ENCODE measurements around the gene NT5C2. TPM values are rescaled to one million over a fixed set of nuclear protein-coding genes. Genes with fewer than 3 reads are reported as not detected.
A peak's percentile ranks its signal among the peaks of the same experiment; 100 is the strongest.

NT5C2 gene
- total and polyA plus RNA-seq, 2 donors (not counting 3 experiments of a cell fraction or from before 2014, with no cell fraction given), result 47.2 to 69.9 TPM

DNA sequence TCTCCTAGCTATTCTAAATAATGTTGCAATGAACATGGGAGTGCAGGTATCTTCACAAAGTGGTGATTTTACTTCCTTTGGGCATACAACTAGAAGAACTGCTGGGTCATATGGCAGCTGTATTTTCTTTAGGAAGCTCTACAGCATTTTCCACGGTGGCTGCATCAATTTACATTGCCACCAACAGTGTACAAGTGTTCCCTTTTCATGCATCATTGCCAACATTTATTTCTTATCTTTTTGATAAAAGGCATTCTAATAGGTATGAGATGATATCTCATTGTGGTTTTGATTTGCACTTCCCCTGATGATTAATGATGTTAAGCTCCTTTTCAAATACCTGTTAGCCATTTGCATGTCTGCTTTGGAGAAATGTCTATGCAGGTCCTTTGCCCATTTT is 52.6 kb downstream of the NT5C2 start:
- no peaks in the 10 kb centered on the region for H3K9me1 ChIP-seq (replicated peaks; ENCODE audit: control insufficient read depth, extremely low read depth, insufficient read depth, low read length)
- FAIRE-seq, result no peak
- no peak for DNase-seq (ENCODE audit: low read depth, low spot score)
- H3K27ac ChIP-seq (ENCODE audit: insufficient read depth, low read depth, low read length), result no peak overlapping the region
- no peak overlapping the region for H2AFZ ChIP-seq (ENCODE audit: low read depth, low read length)
- no peak overlapping the region for H3K4me2 ChIP-seq (ENCODE audit: insufficient read depth, low read length)
- H4K20me1 ChIP-seq (replicated peaks; ENCODE audit: control insufficient read depth, extremely low read depth, insufficient read depth, low read length), result no peaks in the 10 kb centered on the region
- peaks cover 0 to 8% of the 10 kb centered on the region in 2 experiments for H3K36me3 ChIP-seq (ENCODE audit: control insufficient read depth in 2 of 2, extremely low read depth in 1 of 2, insufficient read depth in 2 of 2, low read length in 2 of 2)
- no peak overlapping the region for H3K4me3 ChIP-seq (replicated peaks in 1 of 3; ENCODE audit: insufficient read depth in 1 of 3, low read depth in 1 of 3, low read length in 3 of 3)
- peaks cover 16% of the 10 kb centered on the region for H3K79me2 ChIP-seq (ENCODE audit: control insufficient read depth, insufficient read depth, low read length)
- BruUV-seq (replicated peaks), result no TSS peak
- H3K27me3 ChIP-seq (ENCODE audit: control insufficient read depth in 2 of 2, insufficient read depth in 2 of 2, low read length in 2 of 2), result no peaks in the 10 kb centered on the region
- no peak overlapping the region for H3K9ac ChIP-seq (replicated peaks; ENCODE audit: extremely low read depth, insufficient read depth, low read length)
- POLR2A ChIA-PET, result no interaction called here
- no peak for TF ChIP-seq EZH2 (IDR thresholded peaks at IDR 0.05; ENCODE audit: borderline replicate concordance, low read depth, low read length, severe bottlenecking)
- no peak for TF ChIP-seq FOS (IDR thresholded peaks at IDR 0.05; ENCODE audit: borderline replicate concordance, insufficient read depth, low read length)
- no peak for TF ChIP-seq POLR2A (IDR thresholded peaks at IDR 0.05; ENCODE audit: low read depth, low read length)
- no peak for TF ChIP-seq GATA2 (IDR thresholded peaks at IDR 0.05; ENCODE audit: insufficient read depth, insufficient read length, low read depth, low read length)
- TF ChIP-seq POLR2AphosphoS5 (IDR thresholded peaks at IDR 0.05; ENCODE audit: insufficient read depth, low read depth, low read length), result no peak
- TF ChIP-seq, protein P1, sequence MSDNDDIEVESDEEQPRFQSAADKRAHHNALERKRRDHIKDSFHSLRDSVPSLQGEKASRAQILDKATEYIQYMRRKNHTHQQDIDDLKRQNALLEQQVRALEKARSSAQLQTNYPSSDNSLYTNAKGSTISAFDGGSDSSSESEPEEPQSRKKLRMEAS (IDR thresholded peaks at IDR 0.05; ENCODE audit: insufficient read depth, insufficient read length), result no peak
- no peaks in the 10 kb centered on the region for H3K4me1 ChIP-seq (ENCODE audit: control insufficient read depth, extremely low read depth, insufficient read depth, low read length)
- intact Hi-C loops (cut with micrococcal nuclease) (no loop called here), dilution Hi-C loops (cut with MboI; ENCODE audit: extremely low pct_ligation_motif_present, low sequenced_read_pairs) (no loop called here)
- CTCF ChIA-PET, result interaction anchor here (1.2 to 2.9 kb wide), 5 partner anchors 18 to 104 kb away, joined by 3 to 9 read pairs (median 3); no protein-coding TSS in a partner anchor
- no peaks in the 10 kb centered on the region for H3K9me3 ChIP-seq (replicated peaks; ENCODE audit: control insufficient read depth, insufficient read depth, low read length)

DNA sequence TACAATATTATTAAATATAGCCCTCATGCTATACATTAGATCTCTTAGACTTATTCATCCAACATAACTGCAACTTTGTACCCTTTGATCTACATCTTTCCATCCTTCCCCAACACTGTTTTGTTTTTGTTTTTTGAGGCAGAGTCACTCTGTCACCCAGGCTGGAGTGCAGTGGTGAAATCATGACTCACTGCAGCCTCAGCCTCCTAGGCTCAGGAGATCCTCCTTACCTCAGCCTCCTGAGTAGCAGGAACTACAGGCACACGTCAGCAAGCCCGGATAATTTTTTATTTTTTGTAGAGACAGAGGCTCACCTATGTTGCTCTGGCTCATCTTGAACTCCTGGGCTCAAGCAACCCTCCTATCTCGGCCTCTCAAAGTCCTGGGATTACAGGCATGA is 53.3 kb downstream of the NT5C2 start:
- no peak for TF ChIP-seq EZH2 (IDR thresholded peaks at IDR 0.05; ENCODE audit: borderline replicate concordance, low read depth, low read length, severe bottlenecking)
- TF ChIP-seq GATA2 (IDR thresholded peaks at IDR 0.05; ENCODE audit: insufficient read depth, insufficient read length, low read depth, low read length), result no peak
- no peak for TF ChIP-seq POLR2A (IDR thresholded peaks at IDR 0.05; ENCODE audit: low read depth, low read length)
- no peak for TF ChIP-seq FOS (IDR thresholded peaks at IDR 0.05; ENCODE audit: borderline replicate concordance, insufficient read depth, low read length)
- TF ChIP-seq, protein P2, sequence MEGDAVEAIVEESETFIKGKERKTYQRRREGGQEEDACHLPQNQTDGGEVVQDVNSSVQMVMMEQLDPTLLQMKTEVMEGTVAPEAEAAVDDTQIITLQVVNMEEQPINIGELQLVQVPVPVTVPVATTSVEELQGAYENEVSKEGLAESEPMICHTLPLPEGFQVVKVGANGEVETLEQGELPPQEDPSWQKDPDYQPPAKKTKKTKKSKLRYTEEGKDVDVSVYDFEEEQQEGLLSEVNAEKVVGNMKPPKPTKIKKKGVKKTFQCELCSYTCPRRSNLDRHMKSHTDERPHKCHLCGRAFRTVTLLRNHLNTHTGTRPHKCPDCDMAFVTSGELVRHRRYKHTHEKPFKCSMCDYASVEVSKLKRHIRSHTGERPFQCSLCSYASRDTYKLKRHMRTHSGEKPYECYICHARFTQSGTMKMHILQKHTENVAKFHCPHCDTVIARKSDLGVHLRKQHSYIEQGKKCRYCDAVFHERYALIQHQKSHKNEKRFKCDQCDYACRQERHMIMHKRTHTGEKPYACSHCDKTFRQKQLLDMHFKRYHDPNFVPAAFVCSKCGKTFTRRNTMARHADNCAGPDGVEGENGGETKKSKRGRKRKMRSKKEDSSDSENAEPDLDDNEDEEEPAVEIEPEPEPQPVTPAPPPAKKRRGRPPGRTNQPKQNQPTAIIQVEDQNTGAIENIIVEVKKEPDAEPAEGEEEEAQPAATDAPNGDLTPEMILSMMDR (IDR thresholded peaks at IDR 0.05; ENCODE audit: extremely low read depth in 1 of 2, insufficient read depth in 1 of 2, low read depth in 1 of 2, low read length in 2 of 2), result no peak
- TF ChIP-seq, protein P1 (IDR thresholded peaks at IDR 0.05; ENCODE audit: insufficient read depth, insufficient read length), result no peak
- TF ChIP-seq POLR2AphosphoS5 (IDR thresholded peaks at IDR 0.05; ENCODE audit: insufficient read depth, low read depth, low read length), result no peak
- TF ChIP-seq JUN (IDR thresholded peaks at IDR 0.05; ENCODE audit: borderline replicate concordance, insufficient read depth, insufficient read length, low read depth), result no peak
- TF ChIP-seq MYC (IDR thresholded peaks at IDR 0.05; ENCODE audit: low read depth, low read length), result no peak
- BruUV-seq (replicated peaks), result no TSS peak
- Histone ChIP-seq H3K79me2 (ENCODE audit: control insufficient read depth, insufficient read depth, low read length) (peaks cover 10% of the 10 kb centered on the region), H3K4me2 (ENCODE audit: insufficient read depth, low read length) (no peak overlapping the region), H4K20me1 (replicated peaks; ENCODE audit: control insufficient read depth, extremely low read depth, insufficient read depth, low read length) (no peaks in the 10 kb centered on the region), H3K4me3 (replicated peaks in 1 of 3; ENCODE audit: insufficient read depth in 1 of 3, low read depth in 1 of 3, low read length in 3 of 3) (no peak overlapping the region), H3K27me3 (ENCODE audit: control insufficient read depth in 2 of 2, insufficient read depth in 2 of 2, low read length in 2 of 2) (no peaks in the 10 kb centered on the region), H3K27ac (ENCODE audit: insufficient read depth, low read depth, low read length) (no peak overlapping the region), H3K9me1 (replicated peaks; ENCODE audit: control insufficient read depth, extremely low read depth, insufficient read depth, low read length) (no peaks in the 10 kb centered on the region), H3K36me3 (ENCODE audit: control insufficient read depth in 2 of 2, extremely low read depth in 1 of 2, insufficient read depth in 2 of 2, low read length in 2 of 2) (peaks cover 0 to 8% of the 10 kb centered on the region in 2 experiments), H3K9ac (replicated peaks; ENCODE audit: extremely low read depth, insufficient read depth, low read length) (no peak overlapping the region), H3K4me1 (ENCODE audit: control insufficient read depth, extremely low read depth, insufficient read depth, low read length) (no peaks in the 10 kb centered on the region), H3K9me3 (replicated peaks; ENCODE audit: control insufficient read depth, insufficient read depth, low read length) (no peaks in the 10 kb centered on the region), H2AFZ (ENCODE audit: low read depth, low read length) (no peak overlapping the region)
- DNase-seq (ENCODE audit: low read depth, low spot score) (no peak), FAIRE-seq (peak; percentile 28)
- dilution Hi-C loops (cut with MboI; ENCODE audit: extremely low pct_ligation_motif_present, low sequenced_read_pairs) (no loop called here), intact Hi-C loops (cut with micrococcal nuclease) (no loop called here)
- ChIA-PET CTCF (interaction anchor here (1.5 to 2.9 kb wide), 2 partner anchors 99 to 105 kb away, joined by 5 to 9 read pairs; no protein-coding TSS in a partner anchor), POLR2A (no interaction called here)

Measured in endothelial cell of umbilical vein (primary cell).